DLD1 (cell line): ENCODE data around the gene HAS3.
"Not testable (repeated sequence)": the region's sequence is repeated elsewhere in the genome, so short reads cannot be mapped to it uniquely, and the experiment has no call there.

Source experiments
- in situ Hi-C: cut with HindIII; loops from 2 replicates; pipeline ENCODE4 v1.10.0; 2017; ENCODE audit warnings: low sequenced_read_pairs

Gene HAS3

GRCh38 chr16:69105501-69106361 lies at the start of gene HAS3:
Gene HAS3 (plus strand): TSS chr16:69105653. CDS start chr16:69109396, 3,743 bp downstream.
- in situ Hi-C loops = loop anchor here (25.0 kb wide), 1 partner anchor 193 kb away; no protein-coding TSS in a partner anchor

- in situ Hi-C loops = no loop called here
Measured at GRCh38 chr16:69055980-69056379, 49.5 kb upstream of the HAS3 start.

GRCh38 chr16:69056421-69056820 lies 49.0 kb upstream of the HAS3 start:
- in situ Hi-C loops = no loop called here

GRCh38 chr16:69057400-69058378 lies 47.8 kb upstream of the HAS3 start:
- in situ Hi-C loops = no loop called here

- in situ Hi-C loops = not testable (repeated sequence)
Measured at GRCh38 chr16:69063491-69063890, 42.0 kb upstream of the HAS3 start.

GRCh38 chr16:69064124-69064763 lies 41.2 kb upstream of the HAS3 start:
- in situ Hi-C loops = no loop called here

GRCh38 chr16:69064764-69065313 lies 40.6 kb upstream of the HAS3 start:
- in situ Hi-C loops = no loop called here

GRCh38 chr16:69069504-69069903 lies 35.9 kb upstream of the HAS3 start:
- in situ Hi-C loops = no loop called here

- in situ Hi-C loops = no loop called here
Measured at GRCh38 chr16:69071036-69071435, 34.4 kb upstream of the HAS3 start.

- in situ Hi-C loops = no loop called here
Measured at GRCh38 chr16:69072640-69072974, 32.8 kb upstream of the HAS3 start.

GRCh38 chr16:69073181-69073702 lies 32.2 kb upstream of the HAS3 start:
- in situ Hi-C loops = no loop called here

- in situ Hi-C loops = no loop called here
Measured at GRCh38 chr16:69077251-69077650, 28.2 kb upstream of the HAS3 start.

- in situ Hi-C loops = no loop called here
Measured at GRCh38 chr16:69078073-69078472, 27.4 kb upstream of the HAS3 start.

- in situ Hi-C loops = no loop called here
Measured at GRCh38 chr16:69079697-69080096, 25.8 kb upstream of the HAS3 start.

GRCh38 chr16:69083306-69083941 lies 22.0 kb upstream of the HAS3 start:
- in situ Hi-C loops = no loop called here

GRCh38 chr16:69084289-69084688 lies 21.2 kb upstream of the HAS3 start:
- in situ Hi-C loops = no loop called here

GRCh38 chr16:69085032-69085695 lies 20.3 kb upstream of the HAS3 start:
- in situ Hi-C loops = no loop called here

- in situ Hi-C loops = no loop called here
Measured at GRCh38 chr16:69087161-69087581, 18.3 kb upstream of the HAS3 start.

- in situ Hi-C loops = no loop called here
Measured at GRCh38 chr16:69088684-69089083, 16.8 kb upstream of the HAS3 start.
